NCI-H187 treated with DMSO at 0.1 percent for 48 hours (cell line): ENCODE data around the gene TNFRSF11A.

ENCODE experiments used
- DNase-seq: peaks from one replicate; lab custom pipeline; 2025; lab: John Stamatoyannopoulos, UW

The TNFRSF11A gene

GRCh38 chr18:62325806-62326645 is 916 bp downstream of the TNFRSF11A start:
- DNase-seq, result no peak

- no peak for DNase-seq
Observed at GRCh38 chr18:62326646-62327348, 1.7 kb downstream of the TNFRSF11A start.

GRCh38 chr18:62327977-62328376 is 2.9 kb downstream of the TNFRSF11A start:
- DNase-seq, result no peak

- no peak for DNase-seq
Observed at GRCh38 chr18:62328586-62329525, 3.7 kb downstream of the TNFRSF11A start.

GRCh38 chr18:62329691-62330454 is 4.8 kb downstream of the TNFRSF11A start:
- DNase-seq, result no peak

- DNase-seq, result no peak
Observed at GRCh38 chr18:62330650-62331049, 5.5 kb downstream of the TNFRSF11A start.

GRCh38 chr18:62331581-62332356 is 6.7 kb downstream of the TNFRSF11A start:
- no peak for DNase-seq

GRCh38 chr18:62332431-62332830 is 7.3 kb downstream of the TNFRSF11A start:
- DNase-seq, result no peak

- DNase-seq, result no peak
Observed at GRCh38 chr18:62332964-62333695, 8.0 kb downstream of the TNFRSF11A start.

GRCh38 chr18:62334120-62334519 is 9.0 kb downstream of the TNFRSF11A start:
- DNase-seq, result no peak

GRCh38 chr18:62335494-62335893 is 10.4 kb downstream of the TNFRSF11A start:
- DNase-seq, result no peak

- no peak for DNase-seq
Observed at GRCh38 chr18:62336618-62337017, 11.5 kb downstream of the TNFRSF11A start.

- DNase-seq, result no peak
Observed at GRCh38 chr18:62337336-62337735, 12.2 kb downstream of the TNFRSF11A start.

GRCh38 chr18:62338446-62339105 is 13.5 kb downstream of the TNFRSF11A start:
- no peak for DNase-seq

GRCh38 chr18:62339106-62339988 is 14.2 kb downstream of the TNFRSF11A start:
- DNase-seq, result no peak

GRCh38 chr18:62340996-62341395 is 15.9 kb downstream of the TNFRSF11A start:
- DNase-seq, result no peak

- no peak for DNase-seq
Observed at GRCh38 chr18:62341473-62341872, 16.4 kb downstream of the TNFRSF11A start.

- no peak for DNase-seq
Observed at GRCh38 chr18:62342884-62343283, 17.8 kb downstream of the TNFRSF11A start.
